AG04450 (cell line): Measurements from ENCODE around the gene ACTR5. TPM values are rescaled to one million over a fixed set of nuclear protein-coding genes. Genes with fewer than 3 reads are reported as not detected.
"Not testable (repeated sequence)": the region's sequence is repeated elsewhere in the genome, so short reads cannot be mapped to it uniquely, and the experiment has no call there.

Experiments used
- CTCF ChIA-PET: fragments of 300-600, 350-600 bp; formaldehyde crosslinking; extraction: SDS; loops from one replicate; lab custom pipeline; 2022; ENCODE audit warnings: antibody characterized with exemption, inconsistent platforms; lab: Charles Lee
- POLR2A ChIA-PET: fragments of 350-600 bp; formaldehyde crosslinking; extraction: SDS; loops from one replicate; lab custom pipeline; 2021; ENCODE audit warnings: antibody characterized with exemption, inconsistent platforms; lab: Yijun Ruan, JAX
- DNase-seq: peaks from one replicate; pipeline ENCODE4 v3.0.0-alpha.2; 2011; ENCODE audit warnings: low read depth, low spot score
- H3K27ac ChIP-seq: one replicate; pipeline ENCODE4 v1.5.1; 2012; ENCODE audit warnings: low read depth, low read length, control low read depth
- H3K27me3 ChIP-seq: one replicate; pipeline ENCODE4 v1.6.0; 2012; ENCODE audit warnings: low read length; ENCODE audit not compliant: control insufficient read depth, insufficient read depth
- H3K4me3 ChIP-seq: 2 replicates; pipeline ENCODE4 v1.5.1; 2011; ENCODE audit warnings: mild to moderate bottlenecking, low read depth, low read length, control low read depth
- H3K9me3 ChIP-seq: 2 replicates; pipeline ENCODE4 v1.5.1; 2012; ENCODE audit warnings: low read length; ENCODE audit not compliant: control insufficient read depth, insufficient read depth
- polyA plus RNA-seq: library from polyadenylated mRNA; depleted of rRNA; stranded (reverse); fragments of >200 nt; gene quantifications from 2 replicates; pipeline ENCODE4 v1.2.3, GENCODE V29; 2011
- TF ChIP-seq, protein P1 (sequence below): IDR thresholded peaks from 2 replicates; pipeline ENCODE4 v1.5.1; 2011; ENCODE audit warnings: low read depth, low read length, control low read depth, inconsistent platforms

Gene ACTR5
- polyA plus RNA-seq, 1 experiment: 6.1 TPM

GRCh38 chr20:38790200-38791053 is 42.2 kb downstream of the ACTR5 start:
- no peak for DNase-seq
- CTCF ChIA-PET: no interaction called here
- POLR2A ChIA-PET: no interaction called here

DNA sequence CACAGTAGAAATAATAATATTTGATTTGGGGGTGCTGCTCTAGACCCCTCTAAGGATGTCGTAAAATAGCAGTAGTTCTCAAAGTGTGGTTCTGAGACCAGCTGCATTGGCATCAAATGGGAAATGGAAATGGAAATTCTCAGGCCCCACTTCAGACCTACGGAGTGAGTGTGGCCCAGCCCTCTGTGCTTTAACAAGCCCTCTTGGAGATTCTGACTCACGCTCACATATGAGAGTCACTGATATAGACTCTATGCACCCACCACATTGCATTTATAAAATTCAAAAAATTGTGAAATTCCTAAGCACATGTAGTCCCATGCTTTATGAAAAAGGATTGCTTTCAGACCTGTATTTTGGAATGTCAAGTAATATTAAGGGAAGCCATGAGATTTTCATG is 43.0 kb downstream of the ACTR5 start:
- peaks cover 2% of the 10 kb centered on the region; the same call in 1 of the 2 replicates for H3K9me3 ChIP-seq
- TF ChIP-seq, protein P1, sequence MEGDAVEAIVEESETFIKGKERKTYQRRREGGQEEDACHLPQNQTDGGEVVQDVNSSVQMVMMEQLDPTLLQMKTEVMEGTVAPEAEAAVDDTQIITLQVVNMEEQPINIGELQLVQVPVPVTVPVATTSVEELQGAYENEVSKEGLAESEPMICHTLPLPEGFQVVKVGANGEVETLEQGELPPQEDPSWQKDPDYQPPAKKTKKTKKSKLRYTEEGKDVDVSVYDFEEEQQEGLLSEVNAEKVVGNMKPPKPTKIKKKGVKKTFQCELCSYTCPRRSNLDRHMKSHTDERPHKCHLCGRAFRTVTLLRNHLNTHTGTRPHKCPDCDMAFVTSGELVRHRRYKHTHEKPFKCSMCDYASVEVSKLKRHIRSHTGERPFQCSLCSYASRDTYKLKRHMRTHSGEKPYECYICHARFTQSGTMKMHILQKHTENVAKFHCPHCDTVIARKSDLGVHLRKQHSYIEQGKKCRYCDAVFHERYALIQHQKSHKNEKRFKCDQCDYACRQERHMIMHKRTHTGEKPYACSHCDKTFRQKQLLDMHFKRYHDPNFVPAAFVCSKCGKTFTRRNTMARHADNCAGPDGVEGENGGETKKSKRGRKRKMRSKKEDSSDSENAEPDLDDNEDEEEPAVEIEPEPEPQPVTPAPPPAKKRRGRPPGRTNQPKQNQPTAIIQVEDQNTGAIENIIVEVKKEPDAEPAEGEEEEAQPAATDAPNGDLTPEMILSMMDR: no peak
- CTCF ChIA-PET: no interaction called here
- no peak for DNase-seq
- H3K27me3 ChIP-seq: peaks cover 5% of the 10 kb centered on the region
- POLR2A ChIA-PET: no interaction called here
- no peak overlapping the region for H3K27ac ChIP-seq
- H3K4me3 ChIP-seq: no peak overlapping the region

More at GRCh38 chr20:38790200-38791053, 42.2 kb downstream of the ACTR5 start:
- Histone ChIP-seq H3K9me3 (peaks cover 2% of the 10 kb centered on the region; the same call in 1 of the 2 replicates), H3K27ac (no peak overlapping the region), H3K27me3 (peaks cover 3% of the 10 kb centered on the region), H3K4me3 (no peak overlapping the region)
- TF ChIP-seq, protein P1: peak; percentile 22; the same call in 1 of the 2 replicates

- peaks cover 2% of the 10 kb centered on the region; the same call in 1 of the 2 replicates for H3K9me3 ChIP-seq
- ChIA-PET CTCF (no interaction called here), POLR2A (no interaction called here)
- H3K27me3 ChIP-seq: peaks cover 5% of the 10 kb centered on the region
- no peak for DNase-seq
- no peak overlapping the region for H3K4me3 ChIP-seq
- TF ChIP-seq, protein P1: no peak
- no peak overlapping the region for H3K27ac ChIP-seq
Observed at GRCh38 chr20:38791940-38792339, 43.7 kb downstream of the ACTR5 start.

- CTCF ChIA-PET, POLR2A ChIA-PET, H3K9me3 ChIP-seq, H3K27me3 ChIP-seq, H3K4me3 ChIP-seq, H3K27ac ChIP-seq, DNase-seq: not testable (repeated sequence)
Observed at GRCh38 chr20:38794057-38794456, 45.8 kb downstream of the ACTR5 start.

- Histone ChIP-seq H3K27me3 (peaks cover 5% of the 10 kb centered on the region), H3K9me3 (no peaks in the 10 kb centered on the region), H3K4me3 (no peak overlapping the region), H3K27ac (no peak overlapping the region)
- POLR2A ChIA-PET: no interaction called here
- TF ChIP-seq, protein P1: no peak
- no peak for DNase-seq
- CTCF ChIA-PET: no interaction called here
Observed at GRCh38 chr20:38798266-38798665, 50.0 kb downstream of the ACTR5 start.
